ENCODE results near the gene UGT1A6.

UGT1A6 gene

DNA sequence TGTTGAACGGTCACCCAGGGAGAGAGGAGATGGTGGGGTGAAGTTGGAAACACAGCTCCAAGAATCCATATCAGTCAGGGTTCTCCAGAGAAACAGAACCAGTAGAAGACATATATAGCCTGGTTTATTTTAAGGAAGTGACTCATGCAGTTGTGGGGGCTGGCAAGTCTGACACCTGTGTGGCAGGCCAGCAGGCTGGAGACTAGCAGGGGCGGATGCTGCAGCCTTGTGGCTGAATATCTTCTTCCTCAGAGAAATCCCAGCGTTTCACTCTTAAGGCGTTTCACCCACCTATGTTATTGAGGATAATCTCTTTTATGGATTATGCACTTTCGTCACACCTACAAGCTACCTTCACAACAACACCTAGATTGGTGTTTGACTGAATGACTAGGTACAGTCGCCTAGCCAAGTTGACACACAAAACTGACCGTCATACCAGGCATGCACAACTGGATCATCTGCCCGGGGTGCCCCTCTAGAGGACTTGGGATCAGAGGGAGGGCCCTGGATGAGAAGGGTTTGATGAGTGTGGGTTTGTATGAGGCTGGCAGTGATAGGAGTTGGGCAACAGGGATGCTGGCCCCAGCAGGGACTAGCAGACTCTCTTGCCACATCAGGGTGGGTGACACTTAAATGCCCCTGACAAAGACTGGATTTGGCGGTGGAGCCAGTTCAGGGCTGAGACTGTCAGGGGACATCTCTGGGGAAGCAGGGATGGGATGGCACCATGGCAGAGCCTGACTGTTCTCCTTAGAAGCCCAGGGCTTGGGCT is 108.9 kb downstream of the UGT1A6 start:
- no peak for DNase-seq (ENCODE audit: low spot score)

DNA sequence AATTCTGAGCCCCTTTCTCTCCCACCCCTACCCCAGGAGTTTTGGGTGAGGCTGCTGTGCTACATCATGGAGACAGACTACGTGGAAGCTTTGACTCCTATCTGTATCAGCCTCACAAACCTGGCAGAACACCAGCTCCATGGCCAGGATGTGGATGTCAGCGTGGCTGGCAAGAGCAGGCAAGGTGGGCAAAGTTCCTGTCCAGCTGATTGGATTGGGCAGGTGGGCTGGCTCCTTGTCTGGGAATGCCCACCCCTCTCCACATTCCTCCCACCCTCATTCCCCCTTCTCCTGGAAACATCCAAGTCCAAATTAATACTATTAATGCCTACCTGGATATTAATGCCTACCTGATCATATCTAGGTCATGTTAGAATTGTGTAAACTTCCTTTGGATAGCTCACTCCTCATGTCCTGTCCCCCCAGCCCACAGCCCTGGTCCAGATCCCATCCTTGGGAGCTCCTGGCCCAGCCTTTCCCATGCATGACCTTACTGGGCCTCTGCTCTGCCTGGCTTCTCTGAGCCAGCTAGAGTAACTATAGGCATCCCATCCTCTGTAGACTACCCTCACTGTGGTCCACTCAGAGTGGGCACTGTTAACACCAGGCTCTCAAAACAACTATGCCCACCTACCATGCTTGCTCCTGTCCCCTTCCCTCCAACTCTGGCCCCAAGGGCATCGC is 109.6 kb downstream of the UGT1A6 start:
- DNase-seq (ENCODE audit: low spot score), result no peak

DNA sequence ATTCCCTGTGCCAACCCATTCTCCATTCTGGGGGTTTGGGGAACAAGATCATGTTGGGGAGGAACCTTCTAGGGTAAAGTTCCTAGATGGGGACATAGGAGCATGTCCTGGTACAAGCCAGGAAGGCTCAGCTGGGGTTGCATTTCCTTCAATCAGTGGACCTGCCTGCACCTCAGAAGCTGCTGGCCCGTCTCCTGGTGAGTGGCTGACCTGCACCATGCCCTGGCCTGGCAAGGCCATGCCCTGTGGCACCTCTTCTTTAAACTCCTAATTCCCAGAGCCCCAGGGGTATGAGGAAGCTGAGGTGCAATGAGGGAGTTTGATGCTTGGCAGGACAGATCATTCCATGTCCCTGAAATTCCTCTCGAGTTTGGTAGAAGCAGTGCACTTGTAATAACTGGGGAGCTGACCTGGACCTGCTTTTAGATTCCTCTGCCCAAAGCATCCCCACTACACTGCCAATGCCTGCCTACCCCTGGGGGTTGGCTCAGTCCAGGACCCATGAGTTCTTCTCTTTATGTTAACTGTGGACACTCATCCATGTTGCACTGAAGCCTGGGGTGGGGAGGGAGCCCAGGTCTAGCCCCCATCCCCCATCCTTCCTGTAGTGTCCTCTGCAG is 110.7 kb downstream of the UGT1A6 start:
- no peak for DNase-seq (ENCODE audit: low spot score)

DNA sequence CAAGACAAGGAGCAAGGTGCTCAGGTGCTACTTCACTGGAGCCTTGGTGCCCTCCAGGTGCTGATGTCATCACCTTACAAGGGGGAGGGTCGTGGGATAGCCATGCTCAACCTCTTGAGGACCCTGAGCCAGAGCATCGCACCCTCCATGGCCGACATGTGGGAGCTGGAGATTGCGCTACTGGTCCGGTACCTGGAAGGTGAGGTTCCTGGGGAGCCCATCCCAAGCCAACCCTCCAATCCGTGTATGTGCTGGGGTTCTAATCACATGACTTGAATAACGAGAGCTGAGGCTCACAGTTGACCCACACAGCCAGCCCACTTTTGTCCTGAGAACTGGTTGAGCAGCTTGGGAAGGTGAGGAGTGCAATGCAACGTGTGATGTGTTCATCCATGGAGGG is 111.3 kb downstream of the UGT1A6 start:
- DNase-seq (ENCODE audit: low spot score), result no peak

DNA sequence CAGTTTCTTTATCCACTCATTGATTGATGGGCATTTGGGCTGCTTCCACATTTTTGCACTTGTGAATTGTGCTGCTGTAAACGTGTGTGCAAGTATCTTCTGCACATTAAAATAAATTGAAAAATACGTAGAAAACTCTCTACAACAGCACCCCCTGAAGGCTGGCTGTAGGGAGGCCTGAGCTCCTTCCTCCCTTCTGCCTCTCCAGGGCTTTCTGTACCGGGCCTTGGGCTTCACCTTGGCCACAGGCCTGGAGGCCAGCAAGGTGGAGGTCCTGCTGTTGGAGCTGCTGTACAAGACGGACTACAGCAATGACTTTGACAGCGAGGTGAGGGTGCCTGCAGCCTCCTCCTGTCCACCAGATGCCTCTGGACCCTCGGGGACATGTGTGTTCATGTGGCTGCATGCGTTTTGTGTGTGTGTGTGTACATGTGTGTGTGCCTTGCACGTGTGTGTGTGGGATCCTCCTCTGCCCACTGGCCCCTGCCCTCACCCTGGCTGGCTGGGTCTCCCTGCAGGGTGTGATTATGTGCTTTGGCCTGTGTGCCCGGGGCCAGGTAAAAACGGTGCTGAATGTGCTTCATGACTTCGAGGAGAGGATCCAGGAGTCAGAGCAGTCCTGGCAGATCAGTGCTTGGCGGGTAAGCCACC is 114.7 kb downstream of the UGT1A6 start:
- no peak for DNase-seq (ENCODE audit: low spot score)

DNA sequence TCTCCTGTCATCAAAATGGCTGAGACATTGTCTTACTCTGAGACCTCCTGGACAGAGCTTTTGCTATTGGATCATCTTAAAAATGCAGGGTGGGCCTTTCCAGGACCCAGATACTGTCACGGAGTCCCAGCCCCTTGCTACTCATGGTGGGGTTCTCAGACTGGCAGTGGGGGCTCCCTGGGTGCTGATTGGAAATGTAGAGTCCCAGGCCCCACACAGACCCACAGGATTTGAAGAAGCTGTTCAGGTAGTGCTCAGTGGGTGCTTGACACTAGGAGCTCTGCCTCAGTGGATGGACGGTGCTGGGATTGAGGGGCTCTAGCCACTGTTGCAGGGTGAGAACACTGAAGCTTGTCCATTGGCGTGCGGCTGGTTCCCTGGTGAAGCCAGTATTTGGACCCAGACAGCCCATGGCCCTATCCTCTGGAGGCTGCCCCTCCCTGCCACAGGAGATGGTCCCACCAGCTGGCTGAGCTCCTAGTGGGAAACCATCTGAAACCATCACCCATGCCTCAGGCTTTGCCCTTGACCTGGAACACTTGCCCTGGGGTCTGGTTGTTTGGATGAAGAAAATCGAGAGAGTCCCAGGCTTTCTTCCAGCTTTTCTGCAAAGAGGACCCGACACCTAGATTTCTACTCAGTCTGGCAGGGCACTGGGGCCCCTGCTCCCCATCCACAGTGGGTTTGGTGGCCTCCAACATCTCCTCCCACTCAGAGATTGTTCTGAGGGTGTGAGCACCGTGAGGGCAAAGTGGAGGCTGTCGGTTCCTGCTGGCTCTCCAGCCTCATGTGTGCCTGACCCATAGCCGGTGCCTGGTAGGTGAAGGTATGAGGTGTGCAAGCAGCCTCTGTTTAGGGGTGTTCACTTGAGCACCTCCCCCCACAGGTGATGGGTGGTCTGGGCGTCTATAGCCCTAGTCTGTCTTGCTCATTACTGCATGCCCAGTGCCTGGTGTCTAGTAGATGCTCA is 115.6 kb downstream of the UGT1A6 start:
- no peak for DNase-seq (ENCODE audit: low spot score)

DNA sequence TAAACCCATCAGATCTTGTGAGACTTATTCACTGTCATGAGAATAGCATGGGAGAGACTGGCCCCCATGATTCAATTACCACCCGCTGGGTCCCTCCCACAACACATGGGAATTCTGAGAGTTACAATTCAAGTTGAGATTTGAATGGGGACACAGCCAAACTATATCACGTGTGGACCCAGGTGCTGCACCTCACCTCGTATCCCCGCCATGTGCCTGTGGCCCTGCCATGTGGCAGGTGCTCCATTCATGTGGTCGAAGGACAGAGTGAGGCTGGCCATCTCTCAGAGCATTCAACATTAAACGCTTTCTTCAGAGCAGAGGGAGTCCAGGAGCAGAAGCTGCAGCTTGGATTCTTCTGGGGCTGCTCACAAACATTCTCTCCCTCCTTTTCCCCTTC is 117.7 kb downstream of the UGT1A6 start:
- no peak for DNase-seq (ENCODE audit: low spot score)

DNA sequence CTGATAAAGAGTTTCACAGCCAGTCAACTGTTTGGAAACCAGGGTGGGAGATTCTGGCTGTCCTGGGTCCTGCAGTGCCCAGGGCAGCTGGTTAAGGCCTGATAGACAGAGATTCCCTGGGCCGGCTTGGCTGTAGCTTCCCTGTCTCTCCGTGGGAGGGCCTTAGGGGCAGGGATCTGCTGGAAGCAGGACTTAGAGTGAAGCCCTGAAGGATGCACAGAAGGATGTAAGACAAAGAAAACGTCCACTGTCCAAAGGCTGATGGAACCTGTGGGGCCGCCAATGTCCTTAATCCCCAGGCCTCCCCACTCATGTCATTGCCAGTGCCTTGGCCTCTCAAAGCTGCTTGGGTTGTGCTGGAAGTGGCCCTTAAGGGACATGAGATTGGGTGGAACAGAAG is 118.4 kb downstream of the UGT1A6 start:
- DNase-seq (ENCODE audit: low spot score), result no peak

DNA sequence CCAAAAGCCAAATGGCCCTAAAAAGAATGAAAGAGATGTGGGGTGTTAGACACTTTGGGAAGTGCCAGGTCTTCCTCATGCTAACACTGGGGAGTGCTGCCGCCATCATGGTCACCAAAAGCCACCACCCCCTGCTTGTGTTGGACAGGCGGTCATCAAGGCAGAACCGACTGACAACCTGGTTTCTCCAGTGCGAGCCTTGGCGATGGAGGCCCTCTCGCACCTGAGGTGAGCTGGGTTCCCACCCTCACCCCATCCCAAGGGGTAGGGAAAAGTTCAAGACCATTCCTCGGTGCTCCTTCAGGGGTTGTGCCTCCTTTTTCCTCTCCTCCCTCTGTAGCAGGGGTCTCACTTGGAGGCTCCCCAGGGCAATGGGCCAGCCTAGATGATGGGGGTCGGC is 119.0 kb downstream of the UGT1A6 start:
- DNase-seq (ENCODE audit: low spot score), result no peak

DNA sequence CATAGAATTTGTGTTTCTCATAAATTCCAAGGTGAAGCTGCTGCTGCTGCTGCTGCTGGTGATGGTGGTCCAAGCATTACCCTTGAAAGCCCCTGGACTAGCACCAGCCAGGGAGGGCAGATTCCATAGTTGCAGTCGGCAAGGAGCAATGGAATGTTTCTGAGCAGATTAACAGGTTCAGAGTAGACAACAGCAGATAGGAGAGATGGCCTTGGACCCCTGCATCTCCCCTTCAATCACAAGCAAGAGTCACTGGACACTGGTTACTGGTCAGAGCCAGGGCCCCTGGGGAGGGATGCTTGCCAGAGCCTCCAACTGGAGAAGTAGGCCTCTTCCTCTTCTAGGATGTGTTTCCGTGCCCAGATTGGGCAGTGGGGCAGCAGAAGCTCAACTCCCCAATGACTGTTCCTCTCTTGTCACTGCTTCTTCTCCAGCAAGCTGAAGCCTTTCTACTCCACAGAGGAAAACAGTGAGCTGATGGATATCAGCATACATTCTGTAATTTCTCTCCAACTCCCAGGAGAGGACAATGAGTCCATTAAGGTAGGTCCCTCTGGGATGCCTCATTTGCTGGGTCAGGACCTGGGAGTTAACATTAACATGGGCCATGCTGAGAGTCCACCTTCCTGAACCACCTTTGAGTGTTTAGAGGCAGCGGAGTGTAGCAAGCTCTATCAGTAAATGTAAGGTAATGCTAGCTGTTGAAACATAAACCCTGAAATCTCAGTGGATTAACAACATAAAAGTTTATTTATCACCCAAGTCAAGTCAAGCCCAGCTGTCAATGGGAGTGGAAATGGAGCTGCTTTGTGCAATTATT is 120.8 kb downstream of the UGT1A6 start:
- DNase-seq (ENCODE audit: low spot score), result no peak

DNA sequence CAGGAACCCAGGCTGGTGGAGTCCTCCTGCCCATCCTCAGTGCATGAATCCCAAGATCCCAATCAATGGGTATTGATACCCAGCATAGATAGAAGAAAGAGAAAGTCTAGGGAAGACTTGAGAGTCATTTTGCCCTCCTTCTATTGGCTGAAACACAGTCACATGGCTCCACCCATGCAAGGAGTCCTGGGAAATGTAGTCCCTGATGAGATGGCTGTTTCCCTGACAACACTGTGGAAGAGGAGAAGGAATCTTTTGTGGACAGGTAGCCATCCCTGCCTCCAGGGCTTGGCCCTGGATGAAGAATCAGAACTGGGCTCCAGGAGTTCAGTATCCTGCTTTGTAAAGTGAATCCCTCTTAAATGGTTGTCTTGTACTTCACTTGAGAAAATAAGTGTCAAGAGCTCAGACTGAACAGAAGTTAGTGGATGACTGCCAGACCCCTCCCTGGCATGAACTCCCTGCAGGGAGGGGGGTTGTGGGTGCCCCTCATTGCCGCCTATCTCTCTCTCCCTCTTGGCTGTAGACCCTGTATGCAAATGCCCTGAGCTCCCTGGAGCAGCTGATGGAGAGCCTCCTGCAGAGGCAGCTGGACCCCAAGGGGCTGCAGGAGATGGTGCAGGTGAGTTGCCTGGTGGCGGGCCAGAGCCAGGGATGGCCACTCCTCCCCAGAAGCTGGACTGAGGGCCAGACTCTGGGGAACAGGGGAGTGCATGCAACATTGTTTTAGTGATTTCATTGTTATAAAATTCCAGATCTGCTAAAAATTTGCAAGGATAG is 121.6 kb downstream of the UGT1A6 start:
- no peak for DNase-seq (ENCODE audit: low spot score)

DNA sequence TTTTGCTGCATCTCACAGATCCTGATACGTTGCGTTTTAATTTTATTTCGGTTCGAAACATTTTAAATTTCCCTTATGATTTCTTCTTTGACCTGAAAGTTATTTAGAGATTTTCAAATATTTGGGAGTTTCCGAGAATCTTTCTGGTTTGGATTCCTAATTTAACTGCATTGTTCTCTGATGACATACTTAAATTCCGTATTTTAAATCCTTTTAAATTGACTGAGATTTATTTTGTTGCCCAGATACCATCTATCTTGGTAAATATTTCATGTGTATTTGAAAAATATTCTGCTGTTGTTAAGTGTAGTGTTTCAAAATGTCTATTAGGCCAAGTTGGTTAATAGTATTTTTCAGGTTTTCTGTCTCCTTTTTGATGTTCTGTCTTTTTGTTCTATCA is 123.2 kb downstream of the UGT1A6 start:
- no peak for DNase-seq (ENCODE audit: low spot score)

DNA sequence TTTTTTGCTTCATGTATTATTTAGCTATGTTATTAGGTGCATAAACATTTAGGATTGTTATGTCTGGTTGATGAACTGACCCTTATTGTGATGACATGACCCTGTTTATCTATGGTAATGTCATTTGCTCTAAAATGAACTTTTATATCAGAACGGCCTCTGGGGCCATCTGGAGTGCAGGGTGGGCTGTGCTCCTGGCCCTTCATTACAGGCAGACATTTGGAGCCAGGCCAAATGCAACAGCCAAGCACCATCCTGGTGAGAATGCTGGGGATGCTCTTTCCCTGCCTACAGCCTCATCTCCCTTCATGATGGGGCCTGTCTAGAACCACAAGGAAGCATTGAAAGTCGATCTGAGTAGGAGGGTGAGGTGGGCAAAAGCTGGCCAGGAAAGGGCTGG is 123.6 kb downstream of the UGT1A6 start:
- DNase-seq (ENCODE audit: low spot score), result no peak

DNA sequence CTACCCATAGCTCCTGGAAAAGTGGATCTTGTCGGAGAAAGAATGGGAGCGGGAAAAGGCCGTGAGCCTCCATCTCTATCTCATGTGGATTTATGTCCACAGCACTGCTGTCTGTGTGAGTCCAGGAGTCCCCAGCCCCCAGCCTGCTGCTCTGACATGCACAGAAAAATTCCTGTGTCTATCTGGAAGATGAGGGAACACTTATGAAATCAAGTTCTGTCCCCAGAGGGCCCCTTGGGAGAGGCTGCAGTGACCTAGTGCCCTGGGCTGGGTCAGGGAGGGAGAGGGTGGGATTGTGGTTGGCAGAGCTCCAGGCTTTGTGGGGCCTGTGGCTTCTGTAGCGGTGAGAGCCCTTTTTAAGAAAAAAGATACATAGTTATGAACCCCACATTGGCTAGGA is 124.1 kb downstream of the UGT1A6 start:
- DNase-seq (ENCODE audit: low spot score), result no peak

DNA sequence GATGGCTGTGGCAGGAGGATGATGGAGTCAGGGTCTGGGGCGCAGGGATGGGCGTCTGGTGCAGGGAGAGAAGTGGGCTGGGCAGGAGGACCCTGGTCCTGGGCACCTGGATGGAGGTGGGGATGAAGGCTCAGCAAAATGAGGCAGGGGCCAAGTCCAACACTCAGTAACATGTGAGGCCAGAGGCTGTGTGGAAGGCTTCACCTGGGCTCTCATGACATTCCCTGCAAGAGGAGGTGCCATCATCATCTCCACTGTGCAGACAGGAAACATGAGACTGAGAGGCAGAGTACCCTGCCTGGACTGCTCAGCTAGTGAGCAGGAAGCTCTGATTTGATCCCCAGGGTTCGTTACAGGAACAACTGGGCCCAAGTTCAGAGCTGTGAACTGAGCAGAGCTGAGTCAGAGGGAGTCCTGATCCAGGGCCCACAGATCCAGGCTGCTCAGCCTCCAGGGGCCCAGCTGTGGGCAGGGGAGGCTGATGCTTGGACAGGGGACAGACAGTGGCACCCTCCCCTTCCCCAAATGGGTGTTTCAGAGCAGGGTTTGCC is 124.7 kb downstream of the UGT1A6 start:
- no peak for DNase-seq (ENCODE audit: low spot score)

DNA sequence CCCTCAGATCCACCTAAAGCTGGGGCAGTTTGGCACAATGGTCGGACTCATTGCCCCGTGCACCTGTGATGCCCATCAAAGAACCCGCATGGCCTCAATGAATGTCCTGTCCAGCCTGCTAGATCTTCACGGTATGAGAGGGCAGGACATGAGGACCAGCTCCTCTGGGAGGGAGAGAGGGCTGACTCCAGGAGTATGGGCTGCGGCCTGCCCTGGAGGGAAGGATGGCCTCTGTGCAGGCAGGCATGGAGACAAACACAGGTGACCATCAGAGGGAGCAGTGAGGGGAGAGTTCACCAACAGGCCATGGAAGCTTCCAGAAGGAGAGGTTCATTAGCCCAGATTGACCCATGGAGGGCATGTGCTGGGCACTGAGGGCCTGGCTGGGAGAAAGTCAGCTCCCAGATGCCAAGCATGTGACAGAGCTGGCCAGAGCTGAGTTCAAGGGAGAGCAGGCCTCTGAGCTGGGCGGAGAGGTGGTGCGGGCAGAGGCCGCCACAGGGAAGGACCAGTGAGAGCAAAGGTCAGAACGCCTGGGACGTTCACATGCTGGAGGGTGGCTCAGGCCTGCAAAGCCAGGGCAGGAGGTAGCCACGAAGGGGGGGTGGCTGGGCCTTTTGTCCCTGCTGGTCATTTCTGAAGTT is 125.4 kb downstream of the UGT1A6 start:
- DNase-seq (ENCODE audit: low spot score), result no peak

DNA sequence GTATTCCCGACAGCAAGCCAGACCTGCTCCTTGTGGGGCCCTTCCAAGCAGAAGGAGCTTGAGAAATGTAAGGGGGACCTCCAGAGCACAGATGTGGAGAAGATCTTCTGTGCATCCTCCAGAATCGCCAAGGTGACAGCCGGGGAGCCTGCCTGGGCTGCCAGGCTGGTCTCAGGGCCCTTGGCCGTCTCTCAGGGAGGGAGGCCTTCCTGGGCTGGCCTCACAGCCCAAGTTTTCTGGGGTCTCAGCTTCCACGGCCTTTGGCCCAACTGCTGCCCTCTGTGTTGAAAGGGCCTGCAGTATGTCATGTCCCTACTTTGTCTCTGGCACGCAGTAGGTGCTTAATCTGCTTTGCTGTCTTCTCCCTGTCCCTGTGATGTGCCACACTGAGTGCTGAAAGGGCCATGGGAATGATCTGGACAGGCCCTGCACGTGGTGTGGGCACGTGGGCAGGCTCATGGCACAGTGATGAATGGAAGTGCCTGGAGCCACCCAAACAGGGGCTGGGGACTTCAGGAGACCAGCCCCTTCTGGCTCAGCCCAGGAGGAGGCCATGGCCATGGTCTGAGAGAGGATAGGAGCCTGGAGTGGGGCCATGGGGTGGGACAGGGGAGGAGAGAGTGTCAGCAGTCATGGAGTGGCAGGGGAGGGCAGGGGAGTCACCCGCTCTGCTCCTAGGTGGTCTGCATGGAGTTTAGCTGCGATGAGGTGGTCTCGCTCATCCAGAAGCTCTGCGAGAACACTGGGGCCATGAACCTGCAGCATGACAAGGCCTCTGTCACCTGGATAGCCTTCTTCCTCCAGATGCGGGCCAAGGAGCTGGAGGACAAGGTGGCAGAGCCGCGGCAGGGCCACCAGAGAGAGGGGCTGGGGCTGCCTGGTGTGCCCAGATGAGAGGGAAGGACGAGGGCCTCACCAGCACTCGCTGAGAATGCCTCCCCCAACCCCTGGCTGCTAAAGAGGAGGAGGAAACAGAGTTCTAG is 126.2 kb downstream of the UGT1A6 start:
- no peak for DNase-seq (ENCODE audit: low spot score)
